Ishikawa (cell line): ENCODE measurements around the gene GPR52.

Source experiments
- CEBPB ChIP-seq: IDR thresholded peaks from 2 replicates; pipeline ENCODE4 v1.6.1; 2012
- CREB1 ChIP-seq: IDR thresholded peaks from 2 replicates; pipeline ENCODE4 v1.6.1; 2012; ENCODE audit warnings: low read depth
- EGR1 ChIP-seq: IDR thresholded peaks from 2 replicates; pipeline ENCODE4 v1.6.1; 2012
- EP300 ChIP-seq: IDR thresholded peaks from 2 replicates; pipeline ENCODE4 v1.6.1; 2012; ENCODE audit warnings: borderline replicate concordance
- FOXM1 ChIP-seq: IDR thresholded peaks from 2 replicates; pipeline ENCODE4 v1.6.1; 2012; ENCODE audit warnings: low read depth, borderline replicate concordance
- MAX ChIP-seq: IDR thresholded peaks from 2 replicates; pipeline ENCODE4 v1.6.1; 2012
- NFIC ChIP-seq: IDR thresholded peaks from 2 replicates; pipeline ENCODE4 v1.6.1; 2012
- RAD21 ChIP-seq: IDR thresholded peaks from 2 replicates; pipeline ENCODE4 v1.6.1; 2012; ENCODE audit warnings: low read depth
- REST ChIP-seq: IDR thresholded peaks from 2 replicates; pipeline ENCODE4 v1.6.1; 2012; ENCODE audit warnings: low read depth, mild to moderate bottlenecking
- TAF1 ChIP-seq: IDR thresholded peaks from 2 replicates; pipeline ENCODE4 v1.6.1; 2012; ENCODE audit warnings: low read depth, mild to moderate bottlenecking
- TCF12 ChIP-seq: IDR thresholded peaks from 2 replicates; pipeline ENCODE4 v1.6.1; 2012; ENCODE audit warnings: low read depth
- TEAD4 ChIP-seq: IDR thresholded peaks from 2 replicates; pipeline ENCODE4 v1.6.1; 2012
- YY1 ChIP-seq: IDR thresholded peaks from 2 replicates; pipeline ENCODE4 v1.6.1; 2012; ENCODE audit warnings: low read depth
- ZBTB7A ChIP-seq: IDR thresholded peaks from 2 replicates; pipeline ENCODE4 v1.6.1; 2012; ENCODE audit warnings: low read depth

GRCh38 chr1:174415506-174415905 lies 32.3 kb upstream of the GPR52 start:
- TF ChIP-seq NFIC (no peak), CREB1 (no peak), MAX (no peak), EGR1 (no peak), EP300 (no peak), REST (no peak), ZBTB7A (no peak), RAD21 (no peak), YY1 (no peak), FOXM1 (no peak), TAF1 (no peak), CEBPB (no peak), TEAD4 (no peak), TCF12 (no peak)
